ENCODE measurements around the gene PSMC6.
A peak's percentile ranks its signal among the peaks of the same experiment; 100 is the strongest.

The PSMC6 gene

GRCh38 chr14:52678591-52678990 is 28.4 kb upstream of the PSMC6 start:
- H3K4me3 ChIP-seq (ENCODE audit: low read depth, low read length): no peak overlapping the region
- TF ChIP-seq POLR2A (IDR thresholded peaks at IDR 0.05; ENCODE audit: extremely low read depth, insufficient read length) (no peak), MAX (IDR thresholded peaks at IDR 0.05; ENCODE audit: low read depth, low read length) (no peak)
- TF ChIP-seq, protein P1, sequence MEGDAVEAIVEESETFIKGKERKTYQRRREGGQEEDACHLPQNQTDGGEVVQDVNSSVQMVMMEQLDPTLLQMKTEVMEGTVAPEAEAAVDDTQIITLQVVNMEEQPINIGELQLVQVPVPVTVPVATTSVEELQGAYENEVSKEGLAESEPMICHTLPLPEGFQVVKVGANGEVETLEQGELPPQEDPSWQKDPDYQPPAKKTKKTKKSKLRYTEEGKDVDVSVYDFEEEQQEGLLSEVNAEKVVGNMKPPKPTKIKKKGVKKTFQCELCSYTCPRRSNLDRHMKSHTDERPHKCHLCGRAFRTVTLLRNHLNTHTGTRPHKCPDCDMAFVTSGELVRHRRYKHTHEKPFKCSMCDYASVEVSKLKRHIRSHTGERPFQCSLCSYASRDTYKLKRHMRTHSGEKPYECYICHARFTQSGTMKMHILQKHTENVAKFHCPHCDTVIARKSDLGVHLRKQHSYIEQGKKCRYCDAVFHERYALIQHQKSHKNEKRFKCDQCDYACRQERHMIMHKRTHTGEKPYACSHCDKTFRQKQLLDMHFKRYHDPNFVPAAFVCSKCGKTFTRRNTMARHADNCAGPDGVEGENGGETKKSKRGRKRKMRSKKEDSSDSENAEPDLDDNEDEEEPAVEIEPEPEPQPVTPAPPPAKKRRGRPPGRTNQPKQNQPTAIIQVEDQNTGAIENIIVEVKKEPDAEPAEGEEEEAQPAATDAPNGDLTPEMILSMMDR (IDR thresholded peaks at IDR 0.05; ENCODE audit: low read depth, low read length): peak; percentile 28
- peak; percentile 23 for DNase-seq (ENCODE audit: low read depth)

DNA sequence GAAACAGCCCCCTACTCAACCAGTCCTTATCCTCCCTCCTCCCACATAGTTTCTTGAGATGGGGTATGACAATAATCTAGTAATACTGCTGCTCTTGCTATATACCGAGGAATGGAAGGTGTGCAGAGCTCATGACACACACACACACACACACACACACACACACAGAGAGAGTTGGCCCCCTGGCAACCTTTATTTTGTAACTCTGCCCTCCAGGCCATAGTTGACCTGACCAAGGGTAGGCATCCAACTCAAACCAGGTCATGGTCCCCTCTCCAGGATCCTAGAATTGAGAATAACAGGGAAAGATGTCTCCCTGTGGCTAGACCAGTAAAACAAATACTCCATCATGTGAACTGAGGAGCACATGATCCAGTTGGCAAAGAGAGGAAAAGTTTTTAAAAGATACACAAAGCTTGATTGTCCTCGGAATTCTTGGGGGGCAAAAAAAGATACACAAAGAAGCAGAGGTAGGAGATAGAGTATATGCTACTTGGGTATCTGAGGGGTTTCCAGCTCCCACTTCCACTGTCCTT is 22.9 kb upstream of the PSMC6 start:
- TF ChIP-seq POLR2A (IDR thresholded peaks at IDR 0.05; ENCODE audit: extremely low read depth, insufficient read length) (no peak), MYC (IDR thresholded peaks at IDR 0.05; ENCODE audit: low read depth, low read length) (no peak), MAX (IDR thresholded peaks at IDR 0.05; ENCODE audit: low read depth, low read length) (no peak)
- TF ChIP-seq, protein P1 (IDR thresholded peaks at IDR 0.05; ENCODE audit: low read depth, low read length): no peak
- no peak overlapping the region for H3K4me3 ChIP-seq (ENCODE audit: low read depth, low read length)
- no peak for DNase-seq (ENCODE audit: low read depth)

DNA sequence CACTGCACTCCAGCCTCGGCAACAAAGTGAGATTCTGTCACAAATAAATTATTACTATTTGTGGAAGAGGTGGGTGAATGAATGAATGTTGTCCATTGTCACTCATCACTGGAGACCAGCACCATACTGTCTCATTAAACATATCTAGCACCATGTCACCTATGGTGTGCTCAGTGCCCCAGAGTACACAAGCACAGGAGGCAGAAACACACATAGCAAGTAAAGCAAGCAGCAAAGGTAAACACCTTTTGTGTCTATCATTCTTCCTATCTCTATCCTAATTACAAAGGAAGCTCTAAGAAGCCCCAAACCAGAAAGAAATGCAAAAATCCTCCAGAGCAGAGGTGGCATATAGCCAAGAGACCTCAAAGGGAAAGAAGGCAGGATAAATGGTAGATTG is 20.8 kb upstream of the PSMC6 start:
- TF ChIP-seq, protein P1 (IDR thresholded peaks at IDR 0.05; ENCODE audit: low read depth, low read length): no peak
- TF ChIP-seq POLR2A (IDR thresholded peaks at IDR 0.05; ENCODE audit: extremely low read depth, insufficient read length) (no peak), MYC (IDR thresholded peaks at IDR 0.05; ENCODE audit: low read depth, low read length) (no peak), MAX (IDR thresholded peaks at IDR 0.05; ENCODE audit: low read depth, low read length) (no peak)
- DNase-seq (ENCODE audit: low read depth): no peak
- H3K4me3 ChIP-seq (ENCODE audit: low read depth, low read length): no peak overlapping the region

DNA sequence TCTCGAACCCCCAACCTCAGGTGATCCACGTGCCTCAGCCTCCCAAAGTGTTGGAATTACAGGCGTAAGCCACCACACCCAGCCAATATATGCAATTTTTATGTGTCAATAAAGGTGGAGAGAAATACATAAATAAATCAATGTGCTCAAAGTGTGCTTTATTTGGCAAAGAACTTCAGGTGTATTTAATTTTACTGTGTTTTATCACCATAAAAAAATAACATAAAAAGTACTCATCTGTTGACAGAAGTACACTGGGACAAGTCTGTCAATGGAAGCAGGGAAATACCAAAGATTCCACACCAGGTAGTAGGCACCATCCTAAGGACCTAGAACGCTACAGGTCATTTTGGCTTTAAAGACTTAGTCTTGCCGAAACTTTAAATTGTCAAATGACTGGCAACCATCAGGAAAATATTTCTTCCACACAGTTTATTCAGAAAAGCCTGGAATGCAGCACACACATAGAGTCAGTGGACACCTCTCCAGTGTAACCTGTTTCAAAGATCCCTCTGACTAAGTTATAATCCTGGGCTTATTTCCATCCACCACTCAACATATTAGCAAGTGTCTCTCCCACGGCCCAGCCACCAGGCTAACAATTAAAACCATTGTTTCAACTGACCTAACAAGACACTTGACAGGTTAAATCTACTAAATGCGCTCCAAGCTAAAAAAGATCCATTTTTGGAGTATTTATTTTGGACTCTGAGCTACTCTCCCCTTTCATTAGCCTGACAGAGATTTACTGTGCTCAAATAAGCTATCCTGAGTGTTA is 15.8 kb upstream of the PSMC6 start:
- no peak for TF ChIP-seq MAX (IDR thresholded peaks at IDR 0.05; ENCODE audit: low read depth, low read length)
- TF ChIP-seq, protein P1 (IDR thresholded peaks at IDR 0.05; ENCODE audit: low read depth, low read length): no peak
- TF ChIP-seq POLR2A (IDR thresholded peaks at IDR 0.05; ENCODE audit: extremely low read depth, insufficient read length): no peak
- TF ChIP-seq MYC (IDR thresholded peaks at IDR 0.05; ENCODE audit: low read depth, low read length): no peak
- no peak overlapping the region for H3K4me3 ChIP-seq (ENCODE audit: low read depth, low read length)
- DNase-seq (ENCODE audit: low read depth): no peak

- TF ChIP-seq MYC (IDR thresholded peaks at IDR 0.05; ENCODE audit: low read depth, low read length) (peak; percentile 21; the same call in 1 of the 2 replicates), MAX (IDR thresholded peaks at IDR 0.05; ENCODE audit: low read depth, low read length) (peak; percentile 40; the same call in 1 of the 2 replicates)
- TF ChIP-seq, protein P1 (IDR thresholded peaks at IDR 0.05; ENCODE audit: low read depth, low read length): no peak
- no peak overlapping the region for H3K4me3 ChIP-seq (ENCODE audit: low read depth, low read length)
- peak; percentile 80 for DNase-seq (ENCODE audit: low read depth)
Measured at GRCh38 chr14:52692248-52692962, 14.6 kb upstream of the PSMC6 start.
